DOHH2 (cell line): Measurements from ENCODE around the gene GLYATL1B.

ENCODE experiments used
- EZH2phosphoT487 ChIP-seq: fragments of 200-600 bp; sonication (generic); IDR thresholded peaks from 2 replicates; pipeline ENCODE4 v1.6.1; 2017; ENCODE audit warnings: borderline replicate concordance, mild to moderate bottlenecking, antibody characterized with exemption, low read length, moderate library complexity, mixed read lengths
- TF ChIP-seq, protein P1 (sequence below): fragments of 200-600 bp; sonication (generic); IDR thresholded peaks from one replicate; pipeline ENCODE4 v1.5.1; 2014; ENCODE audit warnings: antibody characterized with exemption, mild to moderate bottlenecking, low read depth, low read length; ENCODE audit not compliant: poor library complexity, severe bottlenecking

DNA sequence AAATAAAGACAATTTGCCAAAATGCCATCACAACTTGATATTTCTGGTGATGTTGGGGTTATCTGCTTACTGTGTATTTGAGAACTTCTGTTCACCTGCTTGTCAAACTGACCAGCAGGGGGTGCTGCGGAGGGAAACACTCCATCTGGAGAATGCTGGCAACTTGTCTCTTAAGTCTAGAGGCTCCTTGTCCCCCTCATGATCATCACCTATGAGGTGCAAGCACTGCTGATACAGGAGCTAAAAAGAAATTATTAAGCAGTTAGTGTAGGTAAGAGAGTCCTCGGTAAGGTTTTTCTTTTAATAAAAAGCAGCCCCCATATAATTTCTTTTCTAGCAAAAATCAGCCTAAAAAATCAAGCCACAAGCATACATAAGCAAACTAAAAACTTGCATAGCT is 32.7 kb upstream of the GLYATL1B start:
- TF ChIP-seq, protein P1, sequence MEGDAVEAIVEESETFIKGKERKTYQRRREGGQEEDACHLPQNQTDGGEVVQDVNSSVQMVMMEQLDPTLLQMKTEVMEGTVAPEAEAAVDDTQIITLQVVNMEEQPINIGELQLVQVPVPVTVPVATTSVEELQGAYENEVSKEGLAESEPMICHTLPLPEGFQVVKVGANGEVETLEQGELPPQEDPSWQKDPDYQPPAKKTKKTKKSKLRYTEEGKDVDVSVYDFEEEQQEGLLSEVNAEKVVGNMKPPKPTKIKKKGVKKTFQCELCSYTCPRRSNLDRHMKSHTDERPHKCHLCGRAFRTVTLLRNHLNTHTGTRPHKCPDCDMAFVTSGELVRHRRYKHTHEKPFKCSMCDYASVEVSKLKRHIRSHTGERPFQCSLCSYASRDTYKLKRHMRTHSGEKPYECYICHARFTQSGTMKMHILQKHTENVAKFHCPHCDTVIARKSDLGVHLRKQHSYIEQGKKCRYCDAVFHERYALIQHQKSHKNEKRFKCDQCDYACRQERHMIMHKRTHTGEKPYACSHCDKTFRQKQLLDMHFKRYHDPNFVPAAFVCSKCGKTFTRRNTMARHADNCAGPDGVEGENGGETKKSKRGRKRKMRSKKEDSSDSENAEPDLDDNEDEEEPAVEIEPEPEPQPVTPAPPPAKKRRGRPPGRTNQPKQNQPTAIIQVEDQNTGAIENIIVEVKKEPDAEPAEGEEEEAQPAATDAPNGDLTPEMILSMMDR: peak; percentile 76
- TF ChIP-seq EZH2phosphoT487: no peak
